Measurements from ENCODE around the gene CD226. TPM values are rescaled to one million over a fixed set of nuclear protein-coding genes. Genes with fewer than 3 reads are reported as not detected.
"Not testable (repeated sequence)": the region's sequence is repeated elsewhere in the genome, so short reads cannot be mapped to it uniquely, and the experiment has no call there.

Gene CD226
- total RNA-seq, 1 donor from 2014 or later, result 0.62 TPM

DNA sequence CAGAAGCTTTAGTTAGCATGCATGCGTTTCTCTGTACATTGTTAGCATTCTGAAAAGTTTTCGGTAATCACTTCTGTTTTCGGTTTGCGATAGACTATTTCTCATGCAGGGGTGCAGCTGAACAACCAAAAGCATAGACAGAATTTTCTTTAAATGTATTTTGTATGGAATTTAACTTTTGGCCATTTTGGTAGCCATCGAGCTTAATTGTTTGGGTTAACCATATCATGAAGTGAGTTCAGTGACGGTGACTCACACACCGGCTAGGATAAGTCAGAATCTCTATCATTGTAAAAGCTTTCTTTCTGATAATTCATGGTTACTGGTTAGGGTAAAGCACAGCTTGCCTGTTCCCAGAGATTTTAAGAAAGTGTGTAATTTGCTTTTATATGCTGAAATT lies 107.2 kb downstream of the CD226 start:
- no peak for DNase-seq (ENCODE audit: low spot score)
- no peak overlapping the region for H3K27ac Mint-ChIP-seq (ENCODE audit: unreplicated experiment)
- H3K36me3 Mint-ChIP-seq (ENCODE audit: low read depth), result no peaks in the 10 kb centered on the region

DNA sequence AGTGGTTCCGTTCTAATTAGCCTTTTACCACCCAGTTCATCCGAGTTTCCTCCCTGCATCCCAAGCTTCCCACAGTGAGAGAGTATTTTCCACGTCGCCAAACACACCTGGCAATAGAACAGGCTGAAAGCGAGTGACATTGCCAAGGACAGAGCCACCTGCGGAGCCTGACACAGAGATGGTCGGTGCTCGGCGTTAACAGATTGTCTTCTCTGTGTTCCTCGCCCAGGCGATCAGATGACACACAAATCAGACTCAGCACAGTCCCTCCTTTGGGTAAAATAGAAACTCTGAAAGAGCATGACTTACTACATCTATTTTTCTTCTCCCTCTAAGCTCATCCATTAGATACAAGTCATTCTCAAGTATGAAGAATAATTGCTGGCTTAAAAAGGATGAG lies 107.7 kb downstream of the CD226 start:
- no peaks in the 10 kb centered on the region for H3K9me3 Mint-ChIP-seq (ENCODE audit: low read depth)
- TF ChIP-seq, protein P1, sequence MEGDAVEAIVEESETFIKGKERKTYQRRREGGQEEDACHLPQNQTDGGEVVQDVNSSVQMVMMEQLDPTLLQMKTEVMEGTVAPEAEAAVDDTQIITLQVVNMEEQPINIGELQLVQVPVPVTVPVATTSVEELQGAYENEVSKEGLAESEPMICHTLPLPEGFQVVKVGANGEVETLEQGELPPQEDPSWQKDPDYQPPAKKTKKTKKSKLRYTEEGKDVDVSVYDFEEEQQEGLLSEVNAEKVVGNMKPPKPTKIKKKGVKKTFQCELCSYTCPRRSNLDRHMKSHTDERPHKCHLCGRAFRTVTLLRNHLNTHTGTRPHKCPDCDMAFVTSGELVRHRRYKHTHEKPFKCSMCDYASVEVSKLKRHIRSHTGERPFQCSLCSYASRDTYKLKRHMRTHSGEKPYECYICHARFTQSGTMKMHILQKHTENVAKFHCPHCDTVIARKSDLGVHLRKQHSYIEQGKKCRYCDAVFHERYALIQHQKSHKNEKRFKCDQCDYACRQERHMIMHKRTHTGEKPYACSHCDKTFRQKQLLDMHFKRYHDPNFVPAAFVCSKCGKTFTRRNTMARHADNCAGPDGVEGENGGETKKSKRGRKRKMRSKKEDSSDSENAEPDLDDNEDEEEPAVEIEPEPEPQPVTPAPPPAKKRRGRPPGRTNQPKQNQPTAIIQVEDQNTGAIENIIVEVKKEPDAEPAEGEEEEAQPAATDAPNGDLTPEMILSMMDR (IDR thresholded peaks at IDR 0.05), result no peak
- no peak overlapping the region for H3K27ac Mint-ChIP-seq (ENCODE audit: unreplicated experiment)
- no peak for DNase-seq (ENCODE audit: low spot score)
- H3K27me3 Mint-ChIP-seq (ENCODE audit: low read depth), result no peaks in the 10 kb centered on the region
- no peaks in the 10 kb centered on the region for H3K36me3 Mint-ChIP-seq (ENCODE audit: low read depth)
- H3K4me3 Mint-ChIP-seq (ENCODE audit: unreplicated experiment), result no peak overlapping the region
- peaks cover 4% of the 10 kb centered on the region for H3K4me1 Mint-ChIP-seq (ENCODE audit: low read depth)

More for the DNA sequence above, 107.2 kb downstream of the CD226 start:
- H3K27me3 Mint-ChIP-seq (ENCODE audit: low read depth), result no peaks in the 10 kb centered on the region
- H3K4me1 Mint-ChIP-seq (ENCODE audit: low read depth), result peaks cover 4% of the 10 kb centered on the region
- TF ChIP-seq, protein P1 (IDR thresholded peaks at IDR 0.05), result no peak
- H3K4me3 Mint-ChIP-seq (ENCODE audit: unreplicated experiment), result no peak overlapping the region
- no peaks in the 10 kb centered on the region for H3K9me3 Mint-ChIP-seq (ENCODE audit: low read depth)

DNA sequence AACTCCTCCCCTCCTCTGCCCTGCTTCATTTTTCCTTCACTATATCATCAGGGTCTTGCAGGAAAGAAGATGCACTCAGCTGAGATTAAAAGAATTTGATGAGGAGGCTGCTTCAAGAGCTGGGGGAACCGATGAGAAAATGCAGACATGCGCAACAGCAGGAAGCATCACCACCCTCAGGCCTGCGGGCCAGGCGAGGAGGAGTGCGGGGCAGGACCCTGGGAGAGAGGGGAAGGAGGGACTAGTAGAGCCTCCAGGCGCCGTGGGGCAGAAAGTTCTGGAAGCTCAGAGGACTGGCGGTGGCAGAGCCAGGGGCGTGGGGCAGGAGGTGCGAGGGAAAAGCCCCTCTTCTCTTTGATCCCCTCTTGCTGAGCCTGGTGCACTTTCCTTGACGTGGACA lies 108.2 kb downstream of the CD226 start:
- H3K9me3 Mint-ChIP-seq (ENCODE audit: low read depth), result no peaks in the 10 kb centered on the region
- peaks cover 4% of the 10 kb centered on the region for H3K4me1 Mint-ChIP-seq (ENCODE audit: low read depth)
- no peaks in the 10 kb centered on the region for H3K27me3 Mint-ChIP-seq (ENCODE audit: low read depth)
- no peaks in the 10 kb centered on the region for H3K36me3 Mint-ChIP-seq (ENCODE audit: low read depth)
- H3K27ac Mint-ChIP-seq (ENCODE audit: unreplicated experiment), result no peak overlapping the region
- TF ChIP-seq, protein P1 (IDR thresholded peaks at IDR 0.05), result no peak
- no peak overlapping the region for H3K4me3 Mint-ChIP-seq (ENCODE audit: unreplicated experiment)
- DNase-seq (ENCODE audit: low spot score), result peak; percentile 91

DNA sequence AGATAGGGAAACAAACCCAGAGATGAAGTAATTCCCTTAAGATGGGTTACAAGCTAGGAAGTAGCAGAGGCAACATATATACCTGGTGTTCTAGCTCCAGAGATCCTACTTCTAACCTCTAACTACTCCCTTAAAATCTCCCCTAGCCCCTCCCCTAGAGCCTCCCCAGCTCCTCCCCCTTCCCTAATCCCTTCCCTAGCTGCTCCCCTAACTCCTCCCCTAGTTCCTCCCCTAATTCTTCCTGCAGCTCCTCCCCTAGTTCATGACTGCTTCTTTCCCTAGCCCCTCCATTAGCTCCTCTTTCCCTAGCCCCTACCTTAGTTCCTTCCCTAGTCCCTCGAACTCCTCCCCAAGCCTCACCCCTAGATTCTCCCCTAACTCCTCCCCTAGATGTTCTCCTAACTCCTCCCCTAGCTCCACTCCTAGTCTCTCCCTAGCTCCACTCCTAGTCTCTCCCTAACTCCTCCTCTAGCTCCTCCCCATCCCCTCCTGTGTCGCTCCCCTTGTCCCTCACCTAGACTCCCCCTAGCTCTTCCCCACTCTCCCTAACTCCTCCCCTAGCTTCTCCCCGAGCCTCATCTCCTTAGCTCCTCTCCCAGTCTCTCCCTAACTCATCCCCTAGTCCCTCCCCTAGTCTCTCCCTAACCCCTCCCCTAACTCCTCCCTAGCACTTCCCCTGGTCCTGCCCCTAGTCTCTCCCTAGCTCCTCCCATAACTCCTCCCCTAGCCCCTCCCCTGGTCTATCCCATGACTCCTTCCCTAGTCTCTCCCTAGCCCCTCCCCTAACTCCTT lies 108.9 kb downstream of the CD226 start:
- Mint-ChIP-seq H3K9me3 (ENCODE audit: low read depth) (no peaks in the 10 kb centered on the region), H3K27me3 (ENCODE audit: low read depth) (no peaks in the 10 kb centered on the region), H3K27ac (ENCODE audit: unreplicated experiment) (no peak overlapping the region), H3K4me1 (ENCODE audit: low read depth) (peaks cover 4% of the 10 kb centered on the region), H3K36me3 (ENCODE audit: low read depth) (no peaks in the 10 kb centered on the region), H3K4me3 (ENCODE audit: unreplicated experiment) (no peak overlapping the region)
- no peak for DNase-seq (ENCODE audit: low spot score)
- TF ChIP-seq, protein P1 (IDR thresholded peaks at IDR 0.05), result no peak

DNA sequence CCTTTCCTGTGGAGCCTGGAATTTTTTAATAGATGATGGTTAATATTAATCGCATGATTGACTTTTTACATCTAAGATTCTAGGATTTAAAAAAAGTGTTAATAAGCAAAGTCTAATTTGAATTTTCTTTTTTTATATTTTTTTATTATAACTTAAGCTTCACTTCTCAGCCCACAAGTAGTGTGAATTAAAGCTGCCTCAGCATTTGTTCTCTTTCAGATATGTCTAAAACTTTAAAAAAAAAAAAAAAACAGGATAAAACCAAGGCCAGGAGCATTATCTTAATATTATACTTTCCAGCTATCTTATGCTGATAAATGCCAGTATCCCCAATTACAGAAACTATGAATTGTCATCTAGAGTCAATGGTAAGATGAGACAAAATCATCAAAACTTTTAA lies 109.7 kb downstream of the CD226 start:
- Mint-ChIP-seq H3K9me3 (ENCODE audit: low read depth) (peaks cover under 1% of the 10 kb centered on the region), H3K4me1 (ENCODE audit: low read depth) (peaks cover 4% of the 10 kb centered on the region), H3K36me3 (ENCODE audit: low read depth) (no peaks in the 10 kb centered on the region), H3K27me3 (ENCODE audit: low read depth) (no peaks in the 10 kb centered on the region), H3K27ac (ENCODE audit: unreplicated experiment) (no peak overlapping the region), H3K4me3 (ENCODE audit: unreplicated experiment) (no peak overlapping the region)
- TF ChIP-seq, protein P1 (IDR thresholded peaks at IDR 0.05), result no peak
- no peak for DNase-seq (ENCODE audit: low spot score)

DNA sequence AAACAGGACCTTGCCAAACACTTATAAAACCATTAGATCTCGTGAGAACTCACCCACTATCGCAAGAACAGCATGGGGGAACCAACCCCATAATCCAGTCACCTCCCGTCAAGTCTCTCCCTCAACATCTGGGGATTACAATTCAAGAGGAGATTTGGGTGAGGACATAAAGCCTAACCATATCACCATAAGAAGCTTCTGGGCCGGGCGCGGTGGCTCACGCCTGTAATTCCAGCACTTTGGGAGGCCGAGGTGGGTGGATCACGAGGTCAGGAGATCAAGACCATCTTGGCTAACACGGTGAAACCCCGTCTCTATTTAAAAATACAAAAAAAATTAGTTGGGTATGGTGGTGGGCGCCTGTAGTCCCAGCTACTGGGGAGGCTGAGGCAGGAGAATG lies 112.7 kb downstream of the CD226 start:
- H3K36me3 Mint-ChIP-seq (ENCODE audit: low read depth); DNase-seq (ENCODE audit: low spot score); H3K27ac Mint-ChIP-seq (ENCODE audit: unreplicated experiment); H3K4me3 Mint-ChIP-seq (ENCODE audit: unreplicated experiment); H3K27me3 Mint-ChIP-seq (ENCODE audit: low read depth); H3K9me3 Mint-ChIP-seq (ENCODE audit: low read depth); H3K4me1 Mint-ChIP-seq (ENCODE audit: low read depth): not testable (repeated sequence)
